Motor neuron (in vitro differentiated cells): ENCODE measurements around the gene CRACR2B. TPM values are rescaled to one million over a fixed set of nuclear protein-coding genes. Genes with fewer than 3 reads are reported as not detected.

Source experiments
- ATAC-seq, 8 experiments: fragments of 200-7000 bp; cut with Tn5 transposase; replicated peaks in 6 of 8; 2 replicates each; pipeline ENCODE4 v1.8.0; 2021; ENCODE audit warnings: mild to moderate bottlenecking in 8 of 8, moderate library complexity in 8 of 8
- H3K27ac ChIP-seq, 2 donors: fragments of 250-450 bp; sonication (Bioruptor Pico); 2 replicates each; pipeline ENCODE4 v1.9.0; 2021; ENCODE audit warnings: antibody characterized with exemption in 2 of 2, mild to moderate bottlenecking in 2 of 2, moderate library complexity in 1 of 2
- H3K4me1 ChIP-seq, 2 donors: fragments of 250-450 bp; sonication (Bioruptor Pico); replicated peaks in 1 of 2; 2 replicates each; pipeline ENCODE4 v1.6.1; 2021; ENCODE audit warnings: antibody characterized with exemption in 2 of 2, mild to moderate bottlenecking in 2 of 2, moderate library complexity in 1 of 2
- H3K4me3 ChIP-seq, 5 donors: fragments of 250-450 bp; sonication (Bioruptor Pico); 2 replicates each; pipeline ENCODE4 v1.9.0; 2021; ENCODE audit warnings: antibody characterized with exemption in 5 of 5, mild to moderate bottlenecking in 5 of 5, moderate library complexity in 4 of 5
- WGBS, 10 experiments: fragments of 450-650 bp; shearing (Covaris generic); methylation state at CpG; one replicate each; pipeline ENCODE4 v1.0.0; 2022; 5-methylcytosine and 5-hydroxymethylcytosine counted together
- in situ Hi-C, 9 experiments: fragments of 400-800 bp; cut with MboI; loops; one replicate each; pipeline ENCODE4 v1.15.0; 2021; ENCODE audit warnings: low sequenced_read_pairs in 9 of 9, low pct_unique_long_range_greater_than_20kb in 2 of 9; ENCODE audit not compliant: unreplicated experiment in 9 of 9
- total RNA-seq, 8 experiments: library from RNA; unstranded; fragments of 300-600 nt; gene quantifications; 2 replicates each; pipeline versions ENCODE4 v1.2.3 to v1.2.4, GENCODE V29; 2022

CRACR2B gene
- total RNA-seq, 8 experiments from 2014 or later: 3.7 to 15.5 (median 4.8) TPM

- ATAC-seq: no peak
- H3K27ac ChIP-seq: no peak overlapping the region
- H3K4me1 ChIP-seq: peaks cover 23 to 33% of the 10 kb centered on the region in 2 donors
- H3K4me3 ChIP-seq: no peak overlapping the region
- WGBS, 10 experiments: 100% methylated on average over 1 to 3 of the region's 9 CpGs; no CpG with 5 or more reads in 7 of the 10 experiments
- in situ Hi-C loops: no loop called here
These were observed 9.0 kb downstream of the CRACR2B start for GRCh38 chr11:836700-837099.

GRCh38 chr11:837189-837989 lies 9.7 kb downstream of the CRACR2B start:
- no peak overlapping the region for H3K4me3 ChIP-seq
- in situ Hi-C loops: no loop called here
- no peak overlapping the region for H3K27ac ChIP-seq
- WGBS, 10 experiments: 94 to 100% (median 100%) methylated on average over 1 to 10 of the region's 22 CpGs; no CpG with 5 or more reads in 7 of the 10 experiments
- no peak for ATAC-seq
- peaks cover 17 to 26% of the 10 kb centered on the region in 2 donors for H3K4me1 ChIP-seq

GRCh38 chr11:837990-838307 lies 10.2 kb downstream of the CRACR2B start:
- in situ Hi-C loops: no loop called here
- no peak overlapping the region for H3K4me3 ChIP-seq
- WGBS, 10 experiments: 60 to 93% (median 83%) methylated on average over 1 to 3 of the region's 8 CpGs; no CpG with 5 or more reads in 7 of the 10 experiments
- H3K4me1 ChIP-seq: peaks cover 16 to 23% of the 10 kb centered on the region in 2 donors
- ATAC-seq: no peak
- no peak overlapping the region for H3K27ac ChIP-seq

- peak in 1 of 8 experiments; percentile 5 for ATAC-seq
- Histone ChIP-seq H3K4me1 (peaks cover 19 to 22% of the 10 kb centered on the region in 2 donors), H3K4me3 (no peak overlapping the region), H3K27ac (no peak overlapping the region)
- in situ Hi-C loops: no loop called here
- 60% methylated on average over 1 of the region's 17 CpGs; no CpG with 5 or more reads in 9 of the 10 experiments for WGBS, 10 experiments
These were observed 10.9 kb downstream of the CRACR2B start for GRCh38 chr11:838441-839279.

- Histone ChIP-seq H3K27ac (no peak overlapping the region), H3K4me3 (no peak overlapping the region), H3K4me1 (peaks cover 20 to 22% of the 10 kb centered on the region in 2 donors)
- in situ Hi-C loops: no loop called here
- 80% methylated on average over 1 of the region's 5 CpGs; no CpG with 5 or more reads in 9 of the 10 experiments for WGBS, 10 experiments
- ATAC-seq: no peak
These were observed 11.5 kb downstream of the CRACR2B start for GRCh38 chr11:839280-839623.

- in situ Hi-C loops: no loop called here
- Histone ChIP-seq H3K4me1 (peaks cover 23 to 28% of the 10 kb centered on the region in 2 donors), H3K27ac (no peak overlapping the region), H3K4me3 (no peak overlapping the region)
- no peak for ATAC-seq
- WGBS, 10 experiments: 40 to 100% (median 85%) methylated on average over 1 to 13 of the region's 25 CpGs; no CpG with 5 or more reads in 3 of the 10 experiments
These were observed 12.3 kb downstream of the CRACR2B start for GRCh38 chr11:839875-840617.

GRCh38 chr11:841981-842369 lies 14.3 kb downstream of the CRACR2B start:
- peak in 3 of 8 experiments; percentile 0 to 2 (median 1) for ATAC-seq
- Histone ChIP-seq H3K4me3 (peak overlapping the region; percentile 90 to 100 (median 96)), H3K4me1 (peaks cover 32 to 34% of the 10 kb centered on the region in 2 donors), H3K27ac (peak overlapping the region; percentile 98 to 100)
- in situ Hi-C loops: no loop called here
- WGBS, 10 experiments: 0% methylated on average over 1 of the region's 27 CpGs; no CpG with 5 or more reads in 8 of the 10 experiments

- in situ Hi-C loops: no loop called here
- WGBS, 10 experiments: 0% methylated on average over 5 of the region's 87 CpGs; no CpG with 5 or more reads in 9 of the 10 experiments
- peaks cover 32 to 34% of the 10 kb centered on the region in 2 donors for H3K4me1 ChIP-seq
- H3K4me3 ChIP-seq: peak within 1 kb of the TSS; percentile 90 to 100 (median 96)
- ATAC-seq: peak; percentile 19 to 74 (median 57)
- peak within 1 kb of the TSS; percentile 98 to 100 for H3K27ac ChIP-seq
These were observed 14.8 kb downstream of the CRACR2B start, which contains the start of the genes POLR2L and TSPAN4 for GRCh38 chr11:842370-843002. TSS of gene POLR2L (minus strand) at chr11:842529. CDS start at chr11:842508, 21 bp downstream. TSS of gene TSPAN4 (plus strand) at chr11:842852. CDS start at chr11:850305, 7,453 bp downstream.

GRCh38 chr11:843086-843734 lies 15.5 kb downstream of the CRACR2B start:
- in situ Hi-C loops: no loop called here
- peak in 4 of 8 experiments; percentile 0 to 15 (median 0) for ATAC-seq
- H3K4me1 ChIP-seq: peaks cover 34 to 36% of the 10 kb centered on the region in 2 donors
- peak overlapping the region; percentile 90 to 100 (median 96) for H3K4me3 ChIP-seq
- WGBS, 10 experiments: no CpG with 5 or more reads among the region's 53 CpGs
- peak overlapping the region in 1 of 2 donors; percentile 55 for H3K27ac ChIP-seq

- no peak overlapping the region for H3K27ac ChIP-seq
- ATAC-seq: peak; percentile 3 to 69 (median 20)
These were observed 16.3 kb downstream of the CRACR2B start for GRCh38 chr11:843818-844692.

More at GRCh38 chr11:843818-844692, 16.3 kb downstream of the CRACR2B start:
- WGBS, 10 experiments: 12% methylated on average over 3 of the region's 25 CpGs; no CpG with 5 or more reads in 9 of the 10 experiments
- peak overlapping the region; percentile 90 to 100 (median 96) for H3K4me3 ChIP-seq
- peaks cover 42 to 44% of the 10 kb centered on the region in 2 donors for H3K4me1 ChIP-seq
- in situ Hi-C loops: no loop called here
